Activated T-cell treated with anti-CD3 and anti-CD28 coated beads for 48 hours (primary cell): ENCODE measurements around the gene TLCD1.
"Not testable (repeated sequence)": the region's sequence is repeated elsewhere in the genome, so short reads cannot be mapped to it uniquely, and the experiment has no call there.

ENCODE experiments used
- DNase-seq: peaks from one replicate; pipeline ENCODE4 v3.0.0-alpha.2; 2020; ENCODE audit warnings: low read depth

Gene TLCD1

GRCh38 chr17:28747051-28747691, 21.1 kb upstream of the TLCD1 start:
- no peak for DNase-seq

GRCh38 chr17:28746611-28747050, 20.6 kb upstream of the TLCD1 start:
- no peak for DNase-seq

GRCh38 chr17:28745786-28746411, 19.9 kb upstream of the TLCD1 start:
- no peak for DNase-seq

- no peak for DNase-seq
Measured at GRCh38 chr17:28744972-28745785, 19.1 kb upstream of the TLCD1 start.

- DNase-seq: peak; percentile 70
Measured at GRCh38 chr17:28744104-28744971, 18.3 kb upstream of the TLCD1 start.

- peak; percentile 82 for DNase-seq
Measured at GRCh38 chr17:28743243-28744103, 17.4 kb upstream of the TLCD1 start, which contains the start of gene TRAF4. Gene TRAF4 (plus strand): TSS chr17:28744011. CDS start chr17:28744113, 102 bp downstream.

- DNase-seq: no peak
Measured at GRCh38 chr17:28741358-28742349, 15.6 kb upstream of the TLCD1 start.

GRCh38 chr17:28740406-28741357, 14.6 kb upstream of the TLCD1 start:
- DNase-seq: no peak

- DNase-seq: no peak
Measured at GRCh38 chr17:28738680-28739384, 12.8 kb upstream of the TLCD1 start.

- DNase-seq: no peak
Measured at GRCh38 chr17:28737770-28738679, 12.0 kb upstream of the TLCD1 start.

GRCh38 chr17:28737316-28737715, 11.3 kb upstream of the TLCD1 start:
- DNase-seq: no peak

- DNase-seq: not testable (repeated sequence)
Measured at GRCh38 chr17:28735913-28736769, 10.1 kb upstream of the TLCD1 start.

- no peak for DNase-seq
Measured at GRCh38 chr17:28735242-28735722, 9.2 kb upstream of the TLCD1 start.

- no peak for DNase-seq
Measured at GRCh38 chr17:28734712-28735241, 8.7 kb upstream of the TLCD1 start.

GRCh38 chr17:28733346-28733745, 7.3 kb upstream of the TLCD1 start:
- DNase-seq: no peak
